CD4-positive, alpha-beta T cell treated with Interleukin-6 for 4 hours (primary cell): Measurements from ENCODE around the gene CYP26B1.

ENCODE experiments used
- DNase-seq: peaks from one replicate; pipeline ENCODE4 v3.0.0-alpha.2; 2020; ENCODE audit warnings: mixed read lengths

The CYP26B1 gene

GRCh38 chr2:72128059-72128842 lies 19.4 kb downstream of the CYP26B1 start:
- no peak for DNase-seq

GRCh38 chr2:72127401-72128058 lies 20.1 kb downstream of the CYP26B1 start:
- DNase-seq: no peak

GRCh38 chr2:72126186-72127100 lies 21.2 kb downstream of the CYP26B1 start:
- no peak for DNase-seq

GRCh38 chr2:72124376-72124775 lies 23.3 kb downstream of the CYP26B1 start:
- DNase-seq: no peak

GRCh38 chr2:72121153-72121552 lies 26.5 kb downstream of the CYP26B1 start:
- DNase-seq: no peak

- DNase-seq: no peak
Observed at GRCh38 chr2:72118951-72119350, 28.7 kb downstream of the CYP26B1 start.

- DNase-seq: no peak
Observed at GRCh38 chr2:72118386-72118785, 29.3 kb downstream of the CYP26B1 start.

GRCh38 chr2:72117718-72118117 lies 29.9 kb downstream of the CYP26B1 start:
- DNase-seq: no peak

GRCh38 chr2:72117029-72117428 lies 30.6 kb downstream of the CYP26B1 start:
- DNase-seq: no peak

- DNase-seq: no peak
Observed at GRCh38 chr2:72116081-72116533, 31.6 kb downstream of the CYP26B1 start.

- no peak for DNase-seq
Observed at GRCh38 chr2:72115110-72116080, 32.3 kb downstream of the CYP26B1 start.

- DNase-seq: no peak
Observed at GRCh38 chr2:72114693-72115051, 33.0 kb downstream of the CYP26B1 start.

GRCh38 chr2:72113847-72114692 lies 33.6 kb downstream of the CYP26B1 start:
- no peak for DNase-seq

GRCh38 chr2:72112981-72113846 lies 34.4 kb downstream of the CYP26B1 start:
- no peak for DNase-seq

- no peak for DNase-seq
Observed at GRCh38 chr2:72112401-72112800, 35.3 kb downstream of the CYP26B1 start.

- no peak for DNase-seq
Observed at GRCh38 chr2:72111061-72111460, 36.6 kb downstream of the CYP26B1 start.

- no peak for DNase-seq
Observed at GRCh38 chr2:72109904-72110303, 37.8 kb downstream of the CYP26B1 start.

- no peak for DNase-seq
Observed at GRCh38 chr2:72109291-72109690, 38.4 kb downstream of the CYP26B1 start.

- no peak for DNase-seq
Observed at GRCh38 chr2:72108121-72108520, 39.5 kb downstream of the CYP26B1 start.

GRCh38 chr2:72106978-72107377 lies 40.7 kb downstream of the CYP26B1 start:
- DNase-seq: no peak
